LHCN-M2 (cell line): Measurements from ENCODE around the gene TAB2. TPM values are rescaled to one million over a fixed set of nuclear protein-coding genes. Genes with fewer than 3 reads are reported as not detected.

Source experiments
- DNase-seq: peaks from one replicate; pipeline ENCODE4 v3.0.0-alpha.2; 2012; ENCODE audit warnings: low read depth
- polyA plus RNA-seq: library from polyadenylated mRNA; unstranded; fragments of >200 nt; gene quantifications from one replicate; pipeline ENCODE4 v1.2.1, GENCODE V29; 2012; ENCODE audit warnings: missing spikeins
- total RNA-seq: library from RNA; depleted of rRNA; stranded (reverse); fragments of >200 nt; gene quantifications from 2 replicates; pipeline ENCODE4 v1.2.3, GENCODE V29; 2014; rRNA removed

Gene TAB2, protein sequence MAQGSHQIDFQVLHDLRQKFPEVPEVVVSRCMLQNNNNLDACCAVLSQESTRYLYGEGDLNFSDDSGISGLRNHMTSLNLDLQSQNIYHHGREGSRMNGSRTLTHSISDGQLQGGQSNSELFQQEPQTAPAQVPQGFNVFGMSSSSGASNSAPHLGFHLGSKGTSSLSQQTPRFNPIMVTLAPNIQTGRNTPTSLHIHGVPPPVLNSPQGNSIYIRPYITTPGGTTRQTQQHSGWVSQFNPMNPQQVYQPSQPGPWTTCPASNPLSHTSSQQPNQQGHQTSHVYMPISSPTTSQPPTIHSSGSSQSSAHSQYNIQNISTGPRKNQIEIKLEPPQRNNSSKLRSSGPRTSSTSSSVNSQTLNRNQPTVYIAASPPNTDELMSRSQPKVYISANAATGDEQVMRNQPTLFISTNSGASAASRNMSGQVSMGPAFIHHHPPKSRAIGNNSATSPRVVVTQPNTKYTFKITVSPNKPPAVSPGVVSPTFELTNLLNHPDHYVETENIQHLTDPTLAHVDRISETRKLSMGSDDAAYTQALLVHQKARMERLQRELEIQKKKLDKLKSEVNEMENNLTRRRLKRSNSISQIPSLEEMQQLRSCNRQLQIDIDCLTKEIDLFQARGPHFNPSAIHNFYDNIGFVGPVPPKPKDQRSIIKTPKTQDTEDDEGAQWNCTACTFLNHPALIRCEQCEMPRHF
- total RNA-seq: 18.1 and 23.1 TPM in 2 replicates
- polyA plus RNA-seq: 17.7 TPM

DNA sequence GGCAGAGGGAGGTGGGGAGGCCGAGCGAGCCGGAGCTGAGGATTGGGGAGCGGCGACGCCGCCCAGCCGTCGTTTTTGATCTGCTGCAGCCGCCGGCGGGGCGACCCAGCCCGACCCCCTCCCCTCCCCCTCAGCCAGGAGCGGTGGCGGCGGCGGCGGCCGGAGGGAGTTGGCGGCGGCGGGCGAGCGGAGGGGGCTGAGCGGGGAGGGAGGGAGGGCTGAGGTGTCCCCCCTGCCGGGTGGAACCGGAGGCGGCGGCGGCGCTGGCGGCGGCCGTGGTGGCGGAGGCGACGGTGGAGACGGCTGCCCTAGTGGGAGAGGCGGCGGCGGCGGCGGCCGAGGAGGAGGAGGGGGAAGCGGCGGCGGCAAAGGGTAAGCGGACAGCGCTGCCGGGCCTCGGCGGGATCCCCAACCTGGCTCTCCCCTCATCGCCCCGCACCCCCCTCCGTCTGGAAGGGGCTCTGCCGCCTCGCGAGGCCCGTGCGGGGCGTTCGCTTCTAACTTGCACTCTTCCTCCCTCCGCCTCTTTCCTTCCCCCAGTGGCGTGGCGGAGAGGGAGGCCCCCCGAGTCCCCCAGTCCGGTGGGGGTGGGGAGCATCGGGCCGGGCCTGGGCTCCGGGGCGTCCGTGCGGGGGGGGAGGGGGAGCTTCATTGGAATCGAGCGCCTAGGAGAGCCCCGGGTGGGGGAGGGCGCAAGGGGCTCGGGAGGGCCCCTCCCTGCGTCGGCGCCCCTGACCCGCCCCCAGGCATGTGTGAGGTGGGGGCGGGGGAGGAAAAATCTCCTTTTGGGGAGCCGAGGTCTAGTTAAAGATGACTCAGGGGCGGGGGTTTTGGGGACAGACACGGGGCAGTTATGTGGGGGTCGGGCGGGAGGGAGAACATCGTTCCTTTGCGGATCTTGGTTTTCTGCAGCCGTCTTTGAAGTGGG is at the start of gene TAB2:
Gene TAB2 (plus strand): TSS at position 69 of the 928 bp plus-strand sequence. CDS start 52,286 bp downstream, outside the sequence.
- no peak for DNase-seq

DNA sequence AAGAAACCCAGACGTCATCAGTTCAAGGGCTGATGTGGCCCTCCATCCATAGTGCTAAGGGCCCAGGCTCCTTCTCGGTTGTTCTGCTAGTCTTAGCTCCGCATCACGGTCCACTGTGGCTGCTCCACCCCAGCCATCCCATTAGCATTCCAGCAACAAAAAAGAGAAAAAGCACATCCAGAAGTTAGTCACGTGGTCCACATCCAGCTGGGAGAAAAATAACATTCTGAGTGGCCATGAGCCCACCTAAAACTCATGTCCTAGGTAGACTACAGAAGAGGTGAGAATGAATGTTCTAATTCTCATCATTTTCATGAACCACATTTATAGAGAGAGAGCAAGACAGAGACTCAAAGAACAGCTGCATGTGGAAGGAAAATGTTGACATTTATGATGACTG is 49.4 kb upstream of the TAB2 start:
- DNase-seq: peak; percentile 12

DNA sequence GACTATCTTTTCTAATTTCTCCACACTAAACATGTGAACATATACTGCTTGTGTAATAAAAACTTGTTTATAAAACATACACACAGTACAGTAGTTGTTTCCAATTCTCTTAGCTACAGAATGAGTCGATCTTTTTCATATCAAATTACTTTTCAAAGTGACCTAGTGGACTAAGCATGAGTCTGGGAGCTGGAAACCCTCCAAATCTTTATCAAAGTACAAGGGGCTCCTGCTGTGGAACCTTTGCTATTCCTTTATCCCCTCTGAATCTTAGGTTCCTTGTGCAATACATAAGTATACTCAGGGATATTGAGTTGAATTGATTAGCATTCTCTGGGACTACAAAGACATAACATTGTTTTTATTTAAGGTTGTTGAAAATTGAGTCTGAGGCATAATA is 48.7 kb upstream of the TAB2 start:
- DNase-seq: peak; percentile 59

DNA sequence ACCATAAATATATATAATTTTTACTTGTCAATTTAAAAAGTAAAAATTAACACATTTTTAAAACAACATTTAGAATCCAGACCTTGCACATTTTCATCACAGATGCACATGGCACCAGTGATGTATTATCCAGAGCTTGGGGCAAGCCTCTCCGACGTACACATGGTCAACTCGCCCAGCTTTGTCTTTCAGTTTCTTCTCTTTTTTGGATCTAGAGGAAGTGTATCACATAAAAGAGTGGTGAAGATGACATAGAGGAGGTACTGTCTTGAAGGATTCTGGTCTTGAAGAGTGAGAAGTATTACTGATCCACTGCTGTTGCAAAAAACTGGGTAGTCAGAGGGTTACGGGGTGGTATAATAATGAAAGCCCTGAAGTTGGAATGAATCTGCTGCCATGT is 46.9 kb upstream of the TAB2 start:
- DNase-seq: no peak

DNA sequence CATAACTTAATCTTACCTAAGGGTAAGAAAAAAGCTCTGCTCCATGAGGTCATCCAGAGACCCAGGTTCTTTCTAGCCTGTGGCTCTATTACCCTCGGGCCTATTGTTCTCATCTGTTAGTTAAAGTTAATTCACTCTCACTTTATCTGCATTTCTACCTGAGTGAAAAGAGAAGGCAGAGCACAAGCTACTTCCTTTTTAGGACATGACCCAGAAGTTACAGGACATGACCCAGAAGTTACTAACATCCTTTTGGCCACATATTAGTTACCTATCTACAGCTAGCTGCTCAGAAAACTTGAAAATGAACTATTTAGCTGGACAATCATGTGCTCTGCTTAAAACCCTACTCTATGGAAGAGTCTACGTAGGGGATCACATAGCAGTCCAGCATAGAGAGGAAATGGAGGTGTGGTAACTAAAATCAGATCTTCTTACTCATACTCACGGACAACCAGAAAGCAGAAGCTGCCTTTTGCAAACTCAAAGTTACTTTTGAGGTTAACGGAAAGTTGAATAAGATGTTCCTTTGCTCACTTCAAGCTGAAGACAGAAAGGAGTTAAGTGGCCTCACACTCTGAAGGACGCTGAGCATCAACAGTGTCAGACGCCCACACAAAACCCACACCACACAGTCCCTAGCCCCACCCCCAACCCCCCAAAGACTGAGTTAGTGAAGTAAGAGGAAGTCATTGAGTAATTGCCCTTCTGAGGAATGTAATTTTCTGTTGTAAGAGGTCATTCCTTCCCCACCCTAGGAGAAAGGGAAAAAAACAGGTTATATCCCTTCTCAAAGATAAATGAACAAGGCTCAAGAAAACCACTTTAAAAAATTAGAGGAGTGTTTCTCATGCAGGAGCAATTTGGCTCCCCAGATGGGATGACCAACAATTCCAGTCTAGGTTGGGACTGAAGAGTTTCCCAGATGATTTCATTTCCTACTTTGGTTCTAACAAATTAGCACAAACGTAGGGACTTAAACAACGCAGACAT is 45.9 kb upstream of the TAB2 start:
- no peak for DNase-seq

DNA sequence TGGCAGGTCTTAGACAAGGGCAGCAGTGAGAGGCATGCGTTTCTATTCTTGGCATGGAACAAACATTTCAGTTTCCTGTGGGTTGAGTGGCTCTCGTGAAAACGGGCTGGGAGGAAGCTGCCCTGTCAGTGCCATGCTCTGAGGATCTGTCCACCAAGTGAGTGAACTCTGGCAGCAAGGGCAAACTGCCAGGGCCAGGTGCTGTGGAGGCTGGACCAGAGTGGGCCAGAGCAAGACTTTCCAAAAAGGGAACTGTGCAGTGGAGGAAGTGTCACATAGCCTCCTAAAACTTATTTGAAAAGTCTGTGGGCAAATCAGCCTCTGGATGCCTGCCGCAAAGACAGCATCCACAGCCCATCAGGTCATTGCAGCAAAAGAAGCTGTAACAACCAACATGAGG is 44.2 kb upstream of the TAB2 start:
- no peak for DNase-seq

DNA sequence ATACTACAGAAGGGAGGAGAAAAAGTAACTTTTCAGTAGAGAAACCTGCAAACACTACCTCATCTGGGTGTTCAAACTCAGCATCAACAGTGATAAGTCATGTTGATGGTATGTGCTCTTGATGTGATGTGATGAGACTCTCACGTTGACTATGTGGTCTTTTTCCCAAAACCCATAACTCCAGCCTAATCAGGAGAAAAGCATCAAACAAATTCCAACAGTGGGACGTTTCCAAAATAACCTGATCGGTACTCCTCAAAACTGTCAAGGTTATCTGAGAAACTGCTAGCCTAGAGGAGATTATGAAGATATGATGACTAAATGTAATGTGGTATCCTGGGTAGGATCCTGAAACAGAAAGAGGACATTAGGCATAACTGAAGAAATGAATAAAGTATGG is 41.9 kb upstream of the TAB2 start:
- no peak for DNase-seq

DNA sequence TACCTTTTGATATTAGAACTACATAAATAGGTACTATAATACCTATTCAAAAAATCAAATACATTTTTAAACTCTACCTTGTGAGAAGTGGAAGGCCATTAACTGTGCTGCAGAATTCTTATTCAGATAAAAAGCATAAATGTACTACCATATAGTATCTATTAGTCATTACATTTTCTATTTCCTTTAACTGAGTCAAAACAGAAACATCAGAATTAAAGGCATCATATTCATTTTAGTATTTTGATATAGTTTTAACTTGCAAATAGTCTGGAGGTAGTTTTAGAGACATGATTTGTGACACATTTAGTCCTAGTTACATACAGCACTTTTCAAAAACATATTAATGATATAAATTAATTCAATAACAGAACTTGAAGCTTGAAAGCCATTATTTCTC is 39.9 kb upstream of the TAB2 start:
- DNase-seq: no peak

DNA sequence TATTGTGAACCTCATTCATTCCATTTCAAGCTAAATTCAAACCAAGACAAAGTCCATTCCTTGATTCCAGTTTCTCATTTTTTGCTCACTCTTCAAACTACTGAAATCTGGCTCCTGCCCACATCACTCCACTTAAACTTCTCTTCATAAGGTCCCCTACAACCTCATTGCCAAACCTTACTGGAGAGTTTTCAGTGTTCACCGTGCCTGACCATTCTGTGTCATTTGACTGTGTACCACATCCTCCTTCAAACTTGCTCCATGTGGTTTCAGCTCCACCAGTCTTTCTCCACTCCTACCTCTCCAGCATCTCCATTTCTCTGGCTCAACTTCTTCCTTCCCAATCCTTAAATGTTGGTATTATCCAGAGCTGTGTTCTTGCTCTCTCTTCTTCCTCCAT is 38.5 kb upstream of the TAB2 start:
- no peak for DNase-seq

DNA sequence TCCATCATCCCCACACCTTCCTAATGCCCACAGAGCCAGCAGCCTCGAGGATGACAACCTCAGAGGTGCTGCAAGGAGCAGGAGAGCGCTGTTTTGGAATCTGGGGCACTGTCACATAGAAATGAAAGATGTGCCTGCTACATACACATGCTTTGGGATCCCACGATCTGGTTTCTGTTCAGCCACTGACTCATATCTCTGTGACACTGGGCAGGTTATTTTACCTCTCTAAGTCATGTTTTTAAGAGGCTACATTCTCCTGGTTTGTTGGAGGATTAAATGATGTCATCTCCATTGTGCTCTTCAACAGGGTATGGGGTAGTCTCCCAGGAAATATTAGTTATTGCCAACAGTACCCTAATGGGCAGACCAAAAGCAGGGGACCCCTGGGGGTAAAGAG is 32.6 kb upstream of the TAB2 start:
- DNase-seq: no peak

DNA sequence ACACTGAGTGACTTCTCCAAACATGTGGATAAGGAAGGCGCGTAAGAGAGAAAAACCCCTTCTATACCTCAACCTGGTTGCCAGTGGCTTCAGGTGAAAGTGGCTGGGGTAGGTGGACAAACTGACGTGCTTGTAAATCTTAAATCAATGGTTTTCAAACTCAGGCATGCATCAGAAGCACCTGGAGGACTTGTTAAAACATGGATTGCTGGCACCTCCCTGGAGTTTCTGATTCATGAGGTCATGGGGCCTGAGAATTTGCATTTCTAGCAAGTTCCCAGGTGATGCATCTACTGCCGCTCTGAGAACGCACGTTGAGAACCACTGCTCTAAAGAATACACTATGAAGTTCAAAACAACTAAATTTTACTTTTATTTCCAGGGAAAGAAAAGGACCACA is 31.9 kb upstream of the TAB2 start:
- DNase-seq: no peak

DNA sequence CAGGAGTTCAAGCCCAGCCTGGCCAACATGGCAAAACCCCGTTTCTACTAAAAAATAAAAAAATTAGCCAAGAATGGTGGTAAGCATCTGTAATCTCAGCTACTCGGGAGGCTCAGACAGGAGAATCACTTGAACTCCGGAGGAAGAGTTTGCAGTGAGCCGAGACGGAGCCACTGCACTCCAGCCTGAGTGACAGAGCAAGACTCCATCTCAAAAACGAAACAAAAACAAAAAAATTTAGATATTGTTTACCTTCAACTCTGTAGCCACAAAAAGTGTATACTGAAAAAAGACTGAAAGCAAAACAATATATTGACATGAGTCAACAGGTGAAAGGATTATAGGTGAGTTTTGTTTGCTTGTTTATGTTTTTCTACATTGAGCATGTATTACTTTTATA is 30.6 kb upstream of the TAB2 start:
- DNase-seq: no peak

DNA sequence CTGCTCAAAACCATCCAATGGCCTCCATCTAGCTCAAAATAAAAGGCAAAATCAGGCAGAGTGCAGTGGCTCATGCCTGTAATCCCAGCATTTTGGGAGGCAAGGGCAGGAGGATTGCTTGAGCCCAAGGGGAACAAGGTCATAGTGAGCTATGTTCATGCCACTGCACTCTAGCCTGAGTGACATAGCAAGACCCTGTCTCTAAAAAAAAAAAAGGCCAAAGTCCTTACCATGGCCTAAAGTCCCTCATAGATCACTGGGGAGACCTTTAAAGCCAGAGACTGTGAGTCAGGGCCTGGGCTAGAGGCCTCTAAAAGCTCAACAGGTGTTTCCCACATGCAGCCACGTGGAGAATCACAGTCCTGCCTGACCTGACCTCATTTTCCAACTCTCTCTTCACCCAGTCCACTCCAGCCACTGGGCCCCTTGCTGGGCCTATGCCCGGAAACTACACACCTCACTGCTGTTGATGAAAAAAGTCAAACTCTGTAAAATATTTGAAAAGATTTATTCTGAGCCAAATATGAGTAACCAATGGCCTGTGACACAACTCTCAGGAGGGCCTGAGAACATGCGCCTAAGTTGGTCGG is 28.2 kb upstream of the TAB2 start:
- DNase-seq: peak; percentile 32

DNA sequence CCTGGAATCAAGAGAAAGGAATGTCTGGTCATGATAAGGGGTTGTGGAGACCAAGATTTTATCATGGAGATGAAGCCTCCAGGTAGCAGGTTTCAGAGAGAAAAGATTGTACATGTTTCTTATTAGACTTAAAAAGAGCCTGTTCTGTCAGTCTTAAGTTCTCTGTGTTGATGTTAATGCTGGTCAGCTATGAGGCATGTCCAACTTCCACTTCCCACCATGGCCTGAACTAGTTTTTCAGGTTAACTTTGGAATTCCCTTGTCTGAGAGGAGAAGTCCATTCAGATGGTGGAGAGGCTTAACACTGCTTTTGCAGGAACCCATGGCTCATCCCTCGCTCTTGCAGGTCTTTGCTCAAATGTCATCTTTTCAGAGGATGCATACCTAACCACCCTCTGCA is 27.5 kb upstream of the TAB2 start:
- no peak for DNase-seq

DNA sequence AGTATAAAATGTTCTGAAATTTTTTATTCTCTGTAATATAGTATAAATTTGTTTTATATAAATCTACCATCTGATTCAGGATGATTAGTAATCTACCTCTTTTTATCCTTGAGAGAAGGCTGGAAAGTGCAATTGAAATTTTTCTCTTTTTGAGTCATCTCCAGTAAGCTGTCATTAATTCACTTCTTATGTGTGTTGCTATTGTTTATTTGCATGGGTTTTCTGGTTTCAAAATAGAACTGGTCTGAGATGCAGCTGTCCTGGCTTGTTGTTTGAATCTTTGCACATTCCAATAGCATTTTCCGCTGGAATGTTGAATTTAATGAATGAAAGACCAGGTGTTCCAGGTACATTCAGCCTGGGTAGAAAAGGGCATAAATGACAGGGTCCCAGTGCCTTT is 24.3 kb upstream of the TAB2 start:
- DNase-seq: peak; percentile 81

DNA sequence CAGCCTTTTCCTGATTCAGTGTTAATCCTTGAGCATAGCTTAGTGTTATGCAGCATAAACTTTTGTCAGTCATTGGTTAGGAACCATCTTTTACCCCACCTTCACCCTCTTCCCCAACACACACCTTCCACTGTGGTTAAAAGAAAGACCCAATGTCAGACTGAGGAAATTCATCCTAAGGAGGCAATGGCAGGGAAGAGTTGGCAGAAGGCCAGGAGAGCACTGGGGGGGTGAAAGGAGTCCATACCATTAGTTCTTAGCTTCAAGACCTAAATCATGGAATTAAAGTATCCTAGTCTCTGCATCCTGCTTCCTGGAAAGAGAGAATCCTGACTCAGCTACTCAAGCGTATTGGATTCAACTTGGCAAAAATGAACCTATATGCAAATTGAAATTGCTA is 16.9 kb upstream of the TAB2 start:
- DNase-seq: no peak

DNA sequence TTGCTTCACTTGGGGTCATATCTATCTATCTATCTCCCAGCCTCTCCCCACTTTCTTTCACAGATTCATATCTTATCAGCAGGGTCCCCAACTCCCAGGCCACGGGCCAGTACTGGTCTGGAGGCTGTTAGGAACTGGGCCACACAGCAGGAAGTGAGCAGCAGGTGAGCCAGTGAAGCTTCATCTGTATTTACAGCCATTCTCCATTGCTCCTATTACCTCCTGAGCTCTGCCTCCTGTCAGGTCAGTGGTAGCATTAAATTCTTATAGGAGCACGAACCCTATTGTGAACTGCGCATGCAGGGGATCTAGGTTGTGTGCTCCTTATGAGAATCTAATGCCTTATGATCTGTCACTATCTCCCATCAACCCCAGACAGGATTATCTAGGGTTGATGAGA is 14.8 kb upstream of the TAB2 start:
- DNase-seq: no peak

DNA sequence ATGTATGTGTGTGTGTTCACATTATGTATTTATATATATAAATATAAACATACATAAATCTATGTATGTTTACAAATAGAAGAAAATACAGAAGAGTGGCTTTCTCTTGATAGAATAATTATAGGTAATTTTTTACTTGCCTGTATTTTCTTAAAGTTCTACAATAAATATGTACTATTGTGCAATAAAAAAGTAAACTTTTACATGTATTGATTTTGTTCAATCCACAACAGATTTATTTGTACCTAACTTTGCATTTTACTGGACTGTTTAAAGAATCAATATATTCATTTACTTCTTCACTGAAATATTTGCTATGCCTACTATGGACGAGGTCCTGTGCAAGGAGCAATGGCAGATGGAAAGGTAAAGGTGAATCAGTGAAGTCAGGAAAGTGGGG is 14.0 kb upstream of the TAB2 start:
- DNase-seq: no peak

DNA sequence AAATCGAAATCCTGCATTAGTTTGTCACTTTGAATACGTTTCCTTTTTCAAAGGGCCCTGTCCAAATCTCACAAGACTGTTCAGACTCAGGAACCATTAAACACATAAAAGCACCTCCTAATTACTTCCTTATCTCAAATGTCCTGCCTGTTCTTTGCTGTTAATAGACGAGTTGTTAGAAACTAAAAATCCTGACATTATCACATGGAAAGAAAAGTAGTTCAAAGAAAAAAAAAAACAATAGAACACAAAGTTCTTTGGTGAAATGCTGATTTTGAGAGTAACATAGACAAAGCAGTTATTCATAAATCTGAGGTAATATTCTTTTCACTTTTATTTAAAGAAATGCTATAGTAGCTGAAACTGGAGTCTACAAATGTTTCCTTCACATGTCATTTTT is 12.1 kb upstream of the TAB2 start:
- no peak for DNase-seq

DNA sequence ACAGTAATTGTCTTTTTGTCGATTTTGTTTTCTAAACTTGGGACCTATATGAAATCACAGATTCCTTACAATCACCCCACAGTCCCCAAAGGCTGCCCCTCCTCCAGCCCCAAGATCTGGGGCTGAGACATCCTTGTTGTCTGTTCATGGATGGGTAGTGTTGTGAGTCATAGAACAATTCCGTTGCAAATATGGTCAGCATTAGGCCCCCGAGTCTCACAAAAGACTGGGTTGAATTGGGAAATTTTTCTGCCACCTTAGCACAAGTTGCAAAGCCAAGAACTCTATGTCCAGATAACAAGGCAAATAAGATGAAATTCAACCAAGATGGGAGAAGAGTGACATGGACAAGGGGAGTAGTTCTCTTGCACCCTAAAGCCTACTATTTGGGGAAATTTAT is 10.5 kb upstream of the TAB2 start:
- peak; percentile 80 for DNase-seq
